HG03575 (cell line): ENCODE results near the gene RSPH1.

Source experiments
- ATAC-seq: cut with Tn5 transposase; IDR thresholded peaks from one replicate; pipeline ENCODE4 v1.9.1; 2021; ENCODE audit not compliant: unreplicated experiment, insufficient number of reproducible peaks, low FRiP score; ENCODE audit errors: extremely low read depth

RSPH1 gene

DNA sequence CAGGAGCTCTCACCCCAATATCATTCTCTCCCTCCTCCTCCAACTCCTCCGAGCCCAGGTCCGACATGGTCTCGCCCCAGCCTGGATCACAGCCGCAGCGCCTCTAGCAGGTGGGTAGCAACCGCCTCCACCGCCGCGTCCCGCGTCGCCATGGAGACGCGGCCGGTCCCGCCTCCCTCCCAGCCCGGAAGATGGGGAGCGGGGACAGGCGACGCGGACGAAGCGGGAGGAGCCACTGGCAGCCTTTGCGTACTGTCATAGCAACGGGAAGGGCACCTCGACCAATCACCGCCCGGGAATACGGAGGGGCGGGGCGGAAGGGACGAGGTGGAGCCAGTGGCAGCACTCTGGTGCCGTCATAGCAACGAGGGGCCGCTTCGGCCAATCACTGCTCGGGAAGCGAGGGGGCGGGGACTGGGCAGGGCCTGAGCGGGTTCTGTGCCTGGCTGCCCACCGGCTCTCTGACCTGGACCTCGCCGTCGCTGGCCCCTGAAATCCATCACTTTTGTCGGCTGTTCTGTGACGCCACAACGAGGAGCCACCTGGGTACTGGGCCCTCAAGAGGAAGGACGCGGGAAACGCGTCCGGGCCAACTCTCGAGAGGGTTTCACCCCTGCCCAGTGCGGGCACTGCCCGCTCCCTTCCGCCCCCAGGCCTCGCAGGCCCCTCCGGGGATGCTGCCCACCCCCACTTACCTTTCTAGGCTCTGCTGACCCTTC, at the start of gene RSPH1:
TSS of gene RSPH1 (minus strand) at position 105 of the 719 bp plus-strand sequence. CDS start at position 67, 38 bp downstream.
- ATAC-seq: peak; percentile 86

DNA sequence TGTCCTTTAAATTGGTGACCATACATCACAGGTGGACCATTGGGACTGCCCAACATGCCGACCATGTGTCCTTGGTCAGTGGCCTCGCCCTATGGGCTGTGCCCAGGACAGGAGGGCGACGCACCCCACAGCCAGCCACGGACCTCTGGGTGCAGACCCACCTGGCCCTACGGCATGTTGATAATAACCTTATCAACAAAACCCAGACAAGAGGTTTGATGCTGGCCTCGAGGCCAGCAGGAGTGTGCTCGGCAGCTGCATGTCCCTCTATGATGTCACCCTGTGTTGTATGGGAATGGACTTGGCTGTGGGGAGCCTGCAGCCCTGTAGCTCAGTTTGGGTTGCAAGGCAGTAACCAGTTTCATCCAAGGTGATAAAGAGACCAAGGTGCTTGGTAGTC, 49.7 kb upstream of the RSPH1 start:
- no peak for ATAC-seq

DNA sequence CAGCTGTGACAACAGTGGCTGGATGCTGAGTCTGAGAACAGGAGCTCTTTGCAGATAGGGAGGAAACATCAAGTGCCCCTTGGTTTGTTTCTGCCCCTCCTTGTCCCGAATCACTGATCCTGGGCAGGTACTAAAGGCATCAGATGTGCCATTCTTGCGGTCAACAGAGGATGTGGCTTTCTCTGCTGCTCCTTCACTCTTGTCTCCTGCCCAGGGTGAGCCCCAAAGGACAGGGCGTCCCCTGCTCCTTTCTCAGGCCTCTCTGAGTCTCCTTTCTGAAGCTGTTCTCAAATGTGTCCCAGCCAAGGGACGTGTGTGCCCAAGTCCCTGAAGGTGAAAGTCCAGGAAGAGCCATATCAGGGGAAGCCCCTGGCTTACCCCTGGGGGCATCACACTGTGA, 49.3 kb upstream of the RSPH1 start:
- ATAC-seq: no peak

DNA sequence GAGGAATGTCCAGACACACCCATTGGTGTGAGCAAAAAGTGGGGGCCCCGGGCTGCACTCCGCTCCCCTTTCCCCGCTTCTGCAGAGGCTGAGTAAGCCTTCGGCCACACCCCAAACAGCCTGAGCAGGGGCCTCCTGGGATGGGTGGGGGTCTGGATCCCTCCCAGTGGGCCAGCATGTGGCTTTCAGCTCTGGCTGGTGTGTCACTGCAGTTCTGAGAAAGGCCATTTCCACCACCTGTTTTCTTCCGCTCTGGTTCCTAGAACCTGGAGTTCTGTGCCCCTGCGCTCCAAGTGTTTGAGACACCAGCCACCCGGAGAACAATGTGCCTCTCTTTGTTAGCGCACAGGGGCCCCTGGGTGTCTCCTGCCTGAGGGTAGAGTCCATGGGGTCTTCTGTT, 48.5 kb upstream of the RSPH1 start:
- ATAC-seq: no peak

DNA sequence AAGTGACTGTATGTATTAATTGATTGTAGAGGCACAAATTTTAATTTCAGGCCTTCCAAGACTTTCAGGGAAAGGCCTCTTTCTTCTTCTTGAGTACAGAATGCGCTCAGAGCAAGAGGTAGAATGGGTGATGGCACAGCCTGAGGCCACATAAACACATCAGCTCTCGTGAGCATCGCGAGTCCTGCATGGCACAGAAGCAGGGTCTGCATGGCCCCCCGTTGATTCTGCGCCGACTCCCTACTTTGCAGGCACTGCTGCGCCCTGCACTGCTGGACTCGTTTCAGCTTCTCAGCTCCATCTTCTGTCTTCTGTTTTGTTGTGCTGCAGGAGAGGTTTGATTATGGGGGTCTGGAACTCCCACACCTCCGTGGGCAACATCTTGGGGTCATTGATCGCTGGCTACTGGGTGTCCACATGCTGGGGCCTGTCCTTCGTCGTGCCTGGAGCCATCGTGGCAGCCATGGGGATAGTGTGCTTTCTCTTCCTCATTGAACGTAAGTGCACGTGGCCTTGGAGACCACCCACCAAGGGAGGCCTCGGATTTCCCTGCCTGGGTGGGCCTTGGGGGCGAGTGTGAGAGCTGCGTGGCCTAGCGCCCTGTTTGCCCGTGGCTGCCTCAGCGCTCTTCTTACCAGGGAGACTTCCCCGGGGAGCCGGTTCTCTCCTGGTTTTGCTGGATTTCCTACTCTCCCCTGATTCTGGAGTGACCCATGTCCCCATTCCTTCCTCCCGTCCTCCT, 47.3 kb upstream of the RSPH1 start:
- ATAC-seq: no peak

DNA sequence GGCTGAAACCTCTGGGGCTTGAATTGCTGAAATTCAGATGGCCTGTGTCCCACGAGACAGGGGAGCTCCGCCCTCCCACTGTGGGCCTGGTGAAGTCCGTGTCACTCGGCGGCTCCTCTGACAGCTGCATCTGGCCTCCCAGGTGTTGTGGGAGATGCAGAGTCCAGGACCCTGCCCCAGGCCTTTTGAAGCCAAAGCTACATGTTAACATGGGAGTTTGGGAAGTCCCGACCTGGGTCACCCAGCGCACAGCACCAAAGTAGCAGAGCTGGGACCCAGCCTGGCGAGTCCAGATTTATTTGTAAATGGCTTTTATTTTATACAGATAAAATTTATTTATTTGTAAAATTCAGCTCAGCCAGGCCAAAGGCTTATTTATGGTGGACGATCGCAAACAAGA, 46.6 kb upstream of the RSPH1 start:
- ATAC-seq: no peak

DNA sequence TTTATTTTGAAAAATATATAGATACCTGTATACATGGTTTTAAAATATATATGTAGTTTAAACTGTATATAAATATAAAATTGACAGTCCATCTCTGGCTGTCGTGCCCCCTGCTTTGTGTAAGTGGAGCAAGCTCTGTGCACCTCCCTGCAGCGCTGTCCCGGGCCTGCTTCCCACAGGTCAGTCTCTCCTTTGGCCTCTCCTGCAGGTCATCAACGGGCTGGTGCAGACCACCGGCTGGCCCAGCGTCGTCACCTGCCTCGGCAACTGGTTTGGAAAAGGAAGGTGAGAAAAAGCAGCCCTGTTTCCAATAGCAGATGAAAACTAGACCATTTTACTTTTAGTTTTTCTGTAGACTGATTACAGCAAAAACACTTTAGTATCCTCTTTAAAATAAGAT, 46.2 kb upstream of the RSPH1 start:
- ATAC-seq: no peak

DNA sequence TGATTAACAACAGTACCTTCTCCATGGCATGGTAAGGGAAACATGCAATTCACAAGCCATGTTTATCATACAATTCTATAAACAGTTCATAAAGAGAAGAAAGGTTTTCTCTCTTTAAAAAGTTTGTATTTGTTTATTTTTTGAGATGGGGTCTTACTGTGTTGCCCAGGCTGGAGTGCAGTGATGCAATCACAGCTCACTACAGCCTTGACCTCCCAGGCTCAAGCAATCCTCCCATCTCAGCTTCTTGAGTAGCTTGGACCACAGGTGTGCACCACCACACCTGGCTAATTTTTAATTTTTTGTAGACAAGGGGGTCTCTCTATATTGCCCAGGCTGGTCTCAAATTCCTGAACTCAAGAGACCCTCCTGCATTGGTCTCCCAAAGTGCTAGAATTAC, 45.6 kb upstream of the RSPH1 start:
- ATAC-seq: no peak

DNA sequence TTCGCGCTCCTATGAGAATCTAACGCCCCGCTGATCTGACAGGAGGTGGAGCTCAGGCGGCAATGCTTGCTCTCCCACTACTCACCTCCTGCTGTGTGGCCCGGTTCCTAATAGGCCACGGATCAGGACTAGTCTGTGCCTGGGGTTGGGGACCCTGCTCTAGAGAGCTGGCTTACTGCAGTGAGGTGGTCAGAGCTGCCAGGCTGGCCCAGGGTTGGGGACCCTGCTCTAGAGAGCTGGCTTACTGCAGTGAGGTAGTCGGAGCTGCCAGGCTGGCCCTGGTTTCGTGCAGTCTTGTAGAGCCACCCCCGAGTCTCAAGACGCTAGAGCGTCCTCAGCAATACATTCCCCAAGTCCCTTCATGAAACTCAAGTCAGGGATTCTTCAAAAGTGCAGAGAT, 45.1 kb upstream of the RSPH1 start:
- no peak for ATAC-seq

DNA sequence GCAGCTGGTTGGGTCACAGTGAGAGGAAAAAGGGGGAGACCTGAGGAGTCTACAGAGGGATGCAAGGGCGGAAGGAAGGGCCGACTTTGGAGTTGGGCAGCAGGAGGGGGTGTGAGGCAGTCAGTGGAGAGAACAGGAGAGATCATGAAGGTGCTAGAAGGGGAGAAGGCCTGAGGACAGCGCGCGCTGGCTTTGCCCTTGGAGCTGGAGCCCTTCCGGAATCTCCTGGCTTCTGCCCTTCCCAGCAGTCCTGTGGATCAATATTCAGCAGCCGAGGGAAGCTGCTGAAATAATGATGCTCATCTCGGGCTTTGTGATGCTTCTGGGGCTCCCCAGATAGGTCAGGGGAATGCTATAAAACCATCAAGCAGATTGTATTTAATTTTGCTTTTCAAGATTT, 44.4 kb upstream of the RSPH1 start:
- no peak for ATAC-seq

DNA sequence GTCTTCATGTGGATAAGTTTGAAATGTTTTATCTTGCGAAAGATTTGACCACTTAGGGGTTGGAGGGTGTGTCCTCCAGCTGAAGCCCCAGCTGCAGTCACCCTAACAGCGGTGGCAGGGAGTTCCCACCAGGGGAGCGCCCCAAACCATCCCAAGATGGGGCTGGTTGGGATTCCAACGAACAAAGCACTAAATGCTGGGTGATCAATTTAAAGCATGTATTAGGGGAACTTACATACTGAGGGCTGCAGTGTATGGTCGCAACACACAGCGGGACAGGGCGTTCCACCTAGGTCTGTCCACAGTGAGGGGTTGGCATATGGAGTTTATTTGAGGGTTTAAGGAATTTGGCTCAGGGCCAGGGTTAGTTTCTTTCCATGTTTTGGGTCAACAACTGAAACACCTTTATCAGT, 43.9 kb upstream of the RSPH1 start:
- no peak for ATAC-seq

DNA sequence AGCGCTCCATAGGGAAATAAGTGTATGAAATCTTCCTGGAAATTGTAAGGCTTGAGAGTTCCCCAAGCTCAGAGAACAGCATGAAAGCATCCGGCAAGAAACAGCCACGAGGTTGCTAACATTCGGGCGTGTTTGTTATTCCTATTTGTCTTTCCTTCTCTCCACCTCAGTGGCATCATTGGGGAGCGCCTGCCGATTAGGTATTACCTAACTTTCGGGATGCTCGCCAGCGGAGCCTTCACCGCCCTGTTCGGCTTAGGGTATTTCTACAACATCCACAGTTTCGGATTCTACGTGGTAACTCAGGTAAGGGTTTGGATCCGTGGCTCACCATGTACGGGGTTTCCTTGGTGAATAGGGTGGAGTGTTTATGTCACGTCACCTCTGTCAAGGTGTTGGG, 43.3 kb upstream of the RSPH1 start:
- no peak for ATAC-seq

DNA sequence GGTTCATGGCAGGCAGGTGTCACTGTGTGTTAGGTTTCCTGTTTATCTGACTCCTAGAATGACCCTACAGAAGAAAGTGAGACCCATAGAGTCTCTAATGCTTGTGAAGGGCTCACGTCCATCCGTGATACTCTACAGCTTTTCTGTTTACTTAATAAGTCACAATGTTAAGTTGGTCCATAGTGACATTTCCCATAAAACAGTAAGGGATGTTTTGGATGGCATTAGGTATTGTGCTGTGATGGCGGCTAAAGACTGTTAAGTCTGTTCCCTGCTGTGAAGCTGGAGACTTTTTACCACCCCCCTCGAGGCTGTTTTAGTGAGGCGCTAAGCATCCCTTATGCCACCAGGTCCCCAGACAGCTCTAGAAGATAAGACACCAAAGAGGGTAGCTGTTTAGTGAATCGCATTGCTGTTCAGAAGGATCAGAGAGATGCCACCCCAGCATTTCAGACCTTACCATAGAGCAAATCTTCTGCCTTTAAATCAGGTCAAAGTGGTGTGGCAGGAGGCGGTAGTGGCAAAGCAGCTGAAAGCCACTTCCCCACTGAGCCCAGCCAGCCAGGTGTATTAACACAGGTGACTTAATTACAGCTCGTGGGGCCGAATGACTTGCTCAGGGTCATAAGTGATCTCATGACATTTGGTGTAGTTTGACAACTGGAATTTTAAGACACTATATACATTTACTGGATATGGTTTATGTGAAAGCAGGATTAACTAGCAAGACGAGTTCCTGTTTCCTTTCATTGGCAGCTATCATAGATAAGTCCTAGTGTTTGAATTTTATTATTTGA, 42.7 kb upstream of the RSPH1 start:
- no peak for ATAC-seq

DNA sequence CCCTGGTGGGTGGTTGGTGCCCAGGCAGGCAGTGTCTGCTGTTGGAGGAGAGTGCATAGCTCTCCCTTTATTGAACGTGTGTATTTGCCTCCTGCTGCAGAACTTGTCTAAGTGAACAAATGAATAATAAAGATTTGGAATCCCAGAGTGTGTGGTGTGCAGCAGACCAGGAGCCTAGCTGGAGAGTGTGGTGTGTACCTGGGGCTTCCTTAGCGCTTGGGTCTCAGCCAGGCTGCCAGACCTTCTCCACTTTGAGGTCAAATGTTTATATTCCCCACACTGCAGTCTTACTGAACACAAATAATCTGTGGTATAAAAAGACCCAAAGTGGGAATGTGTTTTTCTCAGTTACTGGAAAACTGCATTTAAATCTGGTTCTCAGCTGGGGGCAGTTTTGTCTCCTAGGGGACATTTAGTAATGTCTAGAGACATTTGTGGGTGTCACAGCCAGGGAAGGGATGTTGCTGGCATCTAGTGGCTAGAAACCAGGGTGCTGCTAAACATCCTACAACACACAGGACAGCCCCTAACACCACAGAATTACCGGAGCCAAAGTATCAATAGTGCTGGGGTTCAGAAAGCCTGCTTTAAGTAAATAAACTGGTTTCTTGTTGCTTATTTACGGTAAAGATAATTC, 41.2 kb upstream of the RSPH1 start:
- no peak for ATAC-seq

DNA sequence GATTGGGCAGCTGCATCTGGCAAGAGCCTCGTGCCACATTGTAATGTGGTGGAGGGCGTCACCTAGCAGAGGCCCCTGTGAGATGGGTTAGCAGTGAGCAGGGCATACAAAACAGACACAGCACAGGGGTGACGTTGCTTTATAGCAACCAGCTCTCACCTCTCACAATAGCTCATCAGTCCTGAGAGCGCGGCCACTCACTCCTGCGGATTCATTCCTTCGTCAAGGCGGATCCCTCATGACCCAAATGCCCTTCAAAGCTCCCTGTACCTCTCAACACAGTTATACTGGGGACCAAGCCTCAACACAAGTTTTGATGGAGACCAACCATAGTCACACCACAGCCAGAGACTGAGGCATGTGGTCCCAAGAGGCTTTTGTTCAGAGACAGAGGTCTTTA, 40.6 kb upstream of the RSPH1 start:
- ATAC-seq: no peak

DNA sequence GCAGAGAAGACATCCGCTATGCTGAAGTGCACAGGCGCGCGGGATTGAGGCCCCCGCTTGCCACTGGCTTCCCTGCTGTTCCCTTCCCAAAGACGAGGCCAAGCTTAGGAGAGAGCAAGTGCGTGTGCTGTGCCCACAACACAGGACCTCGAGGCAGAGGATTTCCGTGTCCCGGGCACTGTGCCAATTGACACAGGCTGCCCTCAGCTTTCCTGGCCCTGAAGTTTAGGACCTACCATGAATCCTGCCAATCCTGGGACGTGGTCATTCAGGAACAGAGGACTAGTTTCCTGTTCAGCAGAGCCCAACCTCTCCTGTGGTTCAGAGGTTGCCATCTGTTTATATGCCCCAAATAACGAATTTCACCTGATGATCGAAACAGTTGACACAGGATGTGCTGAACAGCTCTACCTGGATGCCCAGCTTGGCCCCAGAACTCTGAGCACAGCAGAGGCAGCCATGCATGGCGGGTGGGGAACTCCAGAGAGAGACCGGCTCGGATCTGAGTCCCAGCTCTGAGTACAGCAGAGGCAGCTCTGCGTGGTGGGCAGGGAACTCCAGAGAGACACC, 39.7 kb upstream of the RSPH1 start:
- no peak for ATAC-seq

DNA sequence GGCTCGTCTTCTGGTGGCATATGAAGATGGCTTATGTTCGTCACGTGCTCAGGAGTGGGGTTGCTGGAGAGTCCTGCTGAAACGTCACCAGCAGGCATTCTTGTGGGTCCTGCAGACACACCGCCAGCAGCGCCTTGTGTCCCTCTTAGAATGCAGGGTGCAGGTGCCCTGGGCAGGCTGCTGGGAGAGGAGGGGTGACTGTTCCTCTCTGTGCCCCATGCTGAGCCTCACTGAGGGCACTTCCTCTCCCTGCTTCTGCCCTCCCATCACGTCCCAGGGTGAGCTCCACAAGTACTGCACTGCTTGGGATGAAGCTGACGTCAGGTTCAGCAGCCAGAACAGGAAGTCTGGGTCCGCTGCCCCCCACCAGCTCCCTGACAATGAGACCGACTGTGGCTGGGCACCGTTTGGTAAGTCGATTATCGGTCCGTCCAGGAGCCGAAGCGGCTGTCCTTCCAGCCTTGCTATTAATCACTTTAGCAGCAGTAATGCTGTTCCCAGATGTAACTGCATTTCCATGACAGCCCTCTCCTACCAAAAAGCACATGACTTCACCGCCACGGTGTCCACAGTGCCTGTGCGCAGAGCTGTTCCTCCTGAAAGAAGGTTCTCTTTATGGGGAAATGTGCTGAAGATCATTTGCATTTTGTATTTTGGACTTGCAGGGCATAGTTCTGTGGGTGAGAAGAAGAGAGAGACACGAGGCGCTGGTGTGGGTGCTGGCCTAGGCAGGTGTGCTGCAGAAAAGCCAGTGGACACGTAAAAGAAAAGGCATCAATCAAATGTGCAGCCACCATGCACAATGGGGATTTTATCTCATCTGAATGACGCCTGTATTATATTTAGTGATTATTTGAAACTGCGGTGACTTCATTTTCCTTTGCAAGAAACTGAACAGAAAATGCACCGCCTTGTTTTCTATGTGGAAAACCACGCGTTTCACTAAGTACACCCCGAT, 38.7 kb upstream of the RSPH1 start:
- no peak for ATAC-seq

DNA sequence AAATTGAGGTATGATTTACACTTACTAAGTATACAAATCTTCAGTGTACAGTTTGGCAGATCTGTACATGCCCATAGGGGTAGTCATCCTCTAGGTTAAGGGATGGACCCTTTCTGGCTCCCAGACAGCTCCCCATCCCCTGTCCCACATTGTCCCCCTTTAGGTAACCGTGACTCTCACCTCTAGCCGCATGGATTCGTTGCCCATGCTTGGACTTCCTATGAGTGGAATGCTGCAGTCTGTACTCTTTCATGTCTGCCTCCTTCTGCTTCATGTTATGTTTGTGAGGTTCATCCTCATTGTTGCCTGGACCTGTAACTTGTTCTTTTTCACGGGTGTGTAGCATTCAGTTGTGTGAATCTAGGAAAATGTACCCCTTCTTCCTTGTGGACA, 37.9 kb upstream of the RSPH1 start:
- ATAC-seq: no peak
